Stromal cell of bone marrow (primary cell): Measurements from ENCODE around the gene SELENOM.
"Not testable (repeated sequence)": the region's sequence is repeated elsewhere in the genome, so short reads cannot be mapped to it uniquely, and the experiment has no call there.

Experiments
- DNase-seq: peaks from one replicate; pipeline ENCODE4 v3.0.0-alpha.2; 2012; ENCODE audit warnings: low read depth

The SELENOM gene

GRCh38 chr22:31130873-31131272, 23.5 kb upstream of the SELENOM start:
- DNase-seq, result no peak

GRCh38 chr22:31128156-31128555, 20.8 kb upstream of the SELENOM start:
- DNase-seq, result no peak

GRCh38 chr22:31127181-31127772, 19.9 kb upstream of the SELENOM start:
- no peak for DNase-seq

GRCh38 chr22:31126869-31127175, 19.5 kb upstream of the SELENOM start:
- no peak for DNase-seq

GRCh38 chr22:31126128-31126868, 18.9 kb upstream of the SELENOM start:
- DNase-seq, result no peak

GRCh38 chr22:31125521-31126117, 18.3 kb upstream of the SELENOM start:
- no peak for DNase-seq

GRCh38 chr22:31124811-31125465, 17.6 kb upstream of the SELENOM start:
- no peak for DNase-seq

GRCh38 chr22:31124290-31124689, 16.9 kb upstream of the SELENOM start:
- DNase-seq, result no peak

- no peak for DNase-seq
Measured at GRCh38 chr22:31123292-31123602, 15.9 kb upstream of the SELENOM start.

GRCh38 chr22:31122532-31123291, 15.3 kb upstream of the SELENOM start, which contains the start of gene INPP5J:
TSS of gene INPP5J (plus strand) at chr22:31122966. CDS start at chr22:31123015, 49 bp downstream.
- no peak for DNase-seq

GRCh38 chr22:31122196-31122531, 14.8 kb upstream of the SELENOM start:
- DNase-seq, result no peak

- no peak for DNase-seq
Measured at GRCh38 chr22:31121403-31121802, 14.0 kb upstream of the SELENOM start.

GRCh38 chr22:31120642-31121041, 13.3 kb upstream of the SELENOM start:
- no peak for DNase-seq

GRCh38 chr22:31120230-31120629, 12.9 kb upstream of the SELENOM start:
- DNase-seq, result no peak

GRCh38 chr22:31119026-31119717, 11.8 kb upstream of the SELENOM start:
- DNase-seq, result no peak

GRCh38 chr22:31118046-31118820, 10.9 kb upstream of the SELENOM start:
- DNase-seq, result no peak

- not testable (repeated sequence) for DNase-seq
Measured at GRCh38 chr22:31112547-31113091, 5.3 kb upstream of the SELENOM start.

GRCh38 chr22:31107894-31108218, 488 bp upstream of the SELENOM start:
- no peak for DNase-seq

- peak; percentile 50 for DNase-seq
Measured at GRCh38 chr22:31106731-31107177, 614 bp downstream of the SELENOM start.

- DNase-seq, result no peak
Measured at GRCh38 chr22:31106001-31106571, 1.3 kb downstream of the SELENOM start.
